Measurements from ENCODE around the gene KLHL1. TPM values are rescaled to one million over a fixed set of nuclear protein-coding genes. Genes with fewer than 3 reads are reported as not detected.

KLHL1 gene
- total and polyA plus RNA-seq, 4 donors: not detected

- Histone ChIP-seq H3K36me3 (ENCODE audit: control insufficient read depth in 4 of 4, insufficient read depth in 3 of 4, low read depth in 1 of 4, low read length in 3 of 4) (no peaks in the 10 kb centered on the region), H3K4me1 (ENCODE audit: control insufficient read depth in 4 of 4, insufficient read depth in 4 of 4, low read length in 3 of 4) (peaks cover 0 to 1% (median 0%) of the 10 kb centered on the region in 4 donors), H3K27me3 (ENCODE audit: control insufficient read depth in 4 of 4, insufficient read depth in 4 of 4, low read length in 3 of 4) (peaks cover 0 to 3% (median 0%) of the 10 kb centered on the region in 4 donors), H3K9ac (ENCODE audit: low read depth in 1 of 2, low read length in 2 of 2) (no peak overlapping the region), H3K9me3 (ENCODE audit: control insufficient read depth in 4 of 4, low read length in 3 of 4) (no peaks in the 10 kb centered on the region), H3K27ac (ENCODE audit: low read depth in 1 of 2, low read length in 2 of 2) (no peak overlapping the region), H3K4me3 (ENCODE audit: low read depth in 1 of 3, low read length in 3 of 3) (no peak overlapping the region)
- DNase-seq (ENCODE audit: low spot score): no peak
- TF ChIP-seq, protein P1, sequence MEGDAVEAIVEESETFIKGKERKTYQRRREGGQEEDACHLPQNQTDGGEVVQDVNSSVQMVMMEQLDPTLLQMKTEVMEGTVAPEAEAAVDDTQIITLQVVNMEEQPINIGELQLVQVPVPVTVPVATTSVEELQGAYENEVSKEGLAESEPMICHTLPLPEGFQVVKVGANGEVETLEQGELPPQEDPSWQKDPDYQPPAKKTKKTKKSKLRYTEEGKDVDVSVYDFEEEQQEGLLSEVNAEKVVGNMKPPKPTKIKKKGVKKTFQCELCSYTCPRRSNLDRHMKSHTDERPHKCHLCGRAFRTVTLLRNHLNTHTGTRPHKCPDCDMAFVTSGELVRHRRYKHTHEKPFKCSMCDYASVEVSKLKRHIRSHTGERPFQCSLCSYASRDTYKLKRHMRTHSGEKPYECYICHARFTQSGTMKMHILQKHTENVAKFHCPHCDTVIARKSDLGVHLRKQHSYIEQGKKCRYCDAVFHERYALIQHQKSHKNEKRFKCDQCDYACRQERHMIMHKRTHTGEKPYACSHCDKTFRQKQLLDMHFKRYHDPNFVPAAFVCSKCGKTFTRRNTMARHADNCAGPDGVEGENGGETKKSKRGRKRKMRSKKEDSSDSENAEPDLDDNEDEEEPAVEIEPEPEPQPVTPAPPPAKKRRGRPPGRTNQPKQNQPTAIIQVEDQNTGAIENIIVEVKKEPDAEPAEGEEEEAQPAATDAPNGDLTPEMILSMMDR (IDR thresholded peaks at IDR 0.05; ENCODE audit: low read depth, low read length, missing input control): no peak
- no peak for TF ChIP-seq RAD21 (IDR thresholded peaks at IDR 0.05)
- TF ChIP-seq, protein P2, sequence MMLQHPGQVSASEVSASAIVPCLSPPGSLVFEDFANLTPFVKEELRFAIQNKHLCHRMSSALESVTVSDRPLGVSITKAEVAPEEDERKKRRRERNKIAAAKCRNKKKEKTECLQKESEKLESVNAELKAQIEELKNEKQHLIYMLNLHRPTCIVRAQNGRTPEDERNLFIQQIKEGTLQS (IDR thresholded peaks at IDR 0.05): no peak
- TF ChIP-seq RXRA (IDR thresholded peaks at IDR 0.05): no peak
- TF ChIP-seq YY1 (IDR thresholded peaks at IDR 0.05): no peak
- no peak for TF ChIP-seq GABPA (IDR thresholded peaks at IDR 0.05 in 1 of 2, conservative IDR thresholded peaks at IDR 0.05 in 1 of 2)
- no peak for TF ChIP-seq TAF1 (conservative IDR thresholded peaks at IDR 0.05)
- TF ChIP-seq HNF4A (conservative IDR thresholded peaks at IDR 0.05): no peak
- no peak for TF ChIP-seq NR2F2 (IDR thresholded peaks at IDR 0.05)
- no peak for TF ChIP-seq JUND (IDR thresholded peaks at IDR 0.05)
- TF ChIP-seq EGR1 (IDR thresholded peaks at IDR 0.05; ENCODE audit: low read depth in 2 of 2): no peak
- no peak for TF ChIP-seq FOXA1 (IDR thresholded peaks at IDR 0.05)
- no peak for TF ChIP-seq SP1 (IDR thresholded peaks at IDR 0.05)
- TF ChIP-seq HNF4G (IDR thresholded peaks at IDR 0.05): no peak
- TF ChIP-seq MAX (IDR thresholded peaks at IDR 0.05): no peak
- TF ChIP-seq REST (IDR thresholded peaks at IDR 0.05): no peak
- TF ChIP-seq, protein P3, sequence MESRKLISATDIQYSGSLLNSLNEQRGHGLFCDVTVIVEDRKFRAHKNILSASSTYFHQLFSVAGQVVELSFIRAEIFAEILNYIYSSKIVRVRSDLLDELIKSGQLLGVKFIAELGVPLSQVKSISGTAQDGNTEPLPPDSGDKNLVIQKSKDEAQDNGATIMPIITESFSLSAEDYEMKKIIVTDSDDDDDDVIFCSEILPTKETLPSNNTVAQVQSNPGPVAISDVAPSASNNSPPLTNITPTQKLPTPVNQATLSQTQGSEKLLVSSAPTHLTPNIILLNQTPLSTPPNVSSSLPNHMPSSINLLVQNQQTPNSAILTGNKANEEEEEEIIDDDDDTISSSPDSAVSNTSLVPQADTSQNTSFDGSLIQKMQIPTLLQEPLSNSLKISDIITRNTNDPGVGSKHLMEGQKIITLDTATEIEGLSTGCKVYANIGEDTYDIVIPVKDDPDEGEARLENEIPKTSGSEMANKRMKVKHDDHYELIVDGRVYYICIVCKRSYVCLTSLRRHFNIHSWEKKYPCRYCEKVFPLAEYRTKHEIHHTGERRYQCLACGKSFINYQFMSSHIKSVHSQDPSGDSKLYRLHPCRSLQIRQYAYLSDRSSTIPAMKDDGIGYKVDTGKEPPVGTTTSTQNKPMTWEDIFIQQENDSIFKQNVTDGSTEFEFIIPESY (IDR thresholded peaks at IDR 0.05): no peak
These were observed 3.8 kb downstream of the KLHL1 start for GRCh38 chr13:70104481-70104880.

DNA sequence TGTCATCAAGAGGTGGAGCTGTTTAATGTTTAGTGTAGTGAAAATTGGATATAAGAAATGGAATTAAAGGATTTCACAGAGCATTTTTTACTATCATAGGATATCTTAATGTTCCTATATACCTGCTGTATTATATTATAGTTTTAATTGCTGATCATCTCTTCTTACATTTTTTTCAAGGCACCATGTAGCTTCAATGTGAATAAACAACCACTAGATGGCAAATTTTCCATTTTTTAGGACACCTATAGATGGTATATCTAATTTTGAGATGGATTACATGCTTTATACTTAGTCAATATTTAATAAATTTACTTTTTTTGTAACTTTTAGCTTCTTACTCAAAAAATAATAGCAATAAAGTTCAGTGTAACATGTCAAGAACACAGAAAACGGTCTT, 9.6 kb downstream of the KLHL1 start:
- DNase-seq (ENCODE audit: low spot score): no peak
- H3K27ac ChIP-seq (ENCODE audit: low read depth in 1 of 2, low read length in 2 of 2): no peak overlapping the region
- no peaks in the 10 kb centered on the region for H3K4me1 ChIP-seq (ENCODE audit: control insufficient read depth in 4 of 4, insufficient read depth in 4 of 4, low read length in 3 of 4)
- no peaks in the 10 kb centered on the region for H3K27me3 ChIP-seq (ENCODE audit: control insufficient read depth in 4 of 4, insufficient read depth in 4 of 4, low read length in 3 of 4)
- no peaks in the 10 kb centered on the region for H3K9me3 ChIP-seq (ENCODE audit: control insufficient read depth in 4 of 4, low read length in 3 of 4)
- H3K36me3 ChIP-seq (ENCODE audit: control insufficient read depth in 4 of 4, insufficient read depth in 3 of 4, low read depth in 1 of 4, low read length in 3 of 4): no peaks in the 10 kb centered on the region
- 25% methylated on average over 1 of the region's 1 CpG for WGBS
- H3K9ac ChIP-seq (ENCODE audit: low read depth in 1 of 2, low read length in 2 of 2): no peak overlapping the region
- no peak overlapping the region for H3K4me3 ChIP-seq (ENCODE audit: low read depth in 1 of 3, low read length in 3 of 3)
- no peak for TF ChIP-seq JUND (IDR thresholded peaks at IDR 0.05)
- no peak for TF ChIP-seq GABPA (IDR thresholded peaks at IDR 0.05 in 1 of 2, conservative IDR thresholded peaks at IDR 0.05 in 1 of 2)
- no peak for TF ChIP-seq REST (IDR thresholded peaks at IDR 0.05)
- TF ChIP-seq HNF4A (conservative IDR thresholded peaks at IDR 0.05): no peak
- TF ChIP-seq SP1 (IDR thresholded peaks at IDR 0.05): no peak
- no peak for TF ChIP-seq MAX (IDR thresholded peaks at IDR 0.05)
- peak; percentile 19 to 29 for TF ChIP-seq RAD21 (IDR thresholded peaks at IDR 0.05)
- TF ChIP-seq HNF4G (IDR thresholded peaks at IDR 0.05): no peak
- TF ChIP-seq, protein P2 (IDR thresholded peaks at IDR 0.05): no peak

All from liver (tissue), 9 donors.